PC-3 (cell line): Measurements from ENCODE around the gene GIN1. TPM values are rescaled to one million over a fixed set of nuclear protein-coding genes. Genes with fewer than 3 reads are reported as not detected.

ENCODE experiments used
- ATAC-seq: fragments of 200-7000 bp; cut with Tn5 transposase; 2 replicates; pipeline ENCODE4 v1.9.1; 2020; ENCODE audit warnings: mild to moderate bottlenecking, moderate library complexity
- BruUV-seq: library from RNA; stranded (reverse); fragments of 400-500 nt; replicated peaks from 2 replicates; lab custom pipeline; 2021; lab: Mats Ljungman, UMichigan
- CTCF ChIA-PET: fragments of 300-600 bp; sonication (Branson Sonifier 250); formaldehyde crosslinking; loops from one replicate; lab custom pipeline; 2022; ENCODE audit warnings: antibody characterized with exemption; lab: Charles Lee
- POLR2A ChIA-PET: fragments of 300-600 bp; sonication (Branson Sonifier 250); formaldehyde crosslinking; loops from one replicate; lab custom pipeline; 2022; ENCODE audit warnings: antibody characterized with exemption; ENCODE audit not compliant: unreplicated experiment; lab: Charles Lee
- DNase-seq: peaks from one replicate; pipeline ENCODE4 v3.0.0-alpha.2; 2015
- H2AFZ ChIP-seq: fragments of 300-600 bp; sonication (generic); 2 replicates; pipeline ENCODE4 v1.6.0; 2016; ENCODE audit warnings: antibody characterized with exemption, low read length
- H3F3A ChIP-seq: fragments of 300-600 bp; sonication (generic); one replicate; pipeline ENCODE4 v1.6.0; 2017; ENCODE audit warnings: antibody characterized with exemption, low read length, control low read depth, mild to moderate bottlenecking; ENCODE audit not compliant: unreplicated experiment
- H3K27ac ChIP-seq: fragments of 300-600 bp; sonication (generic); 2 replicates; pipeline ENCODE4 v1.5.1; 2016; ENCODE audit warnings: mild to moderate bottlenecking, low read length
- H3K27me3 ChIP-seq: fragments of 300-600 bp; sonication (generic); 2 replicates; pipeline ENCODE4 v1.6.1; 2016; ENCODE audit warnings: low read length, mixed read lengths
- H3K36me3 ChIP-seq: fragments of 300-600 bp; sonication (generic); 2 replicates; pipeline ENCODE4 v1.6.1; 2016; ENCODE audit warnings: low read depth, mixed run types, low read length, mixed read lengths
- H3K4me1 ChIP-seq: fragments of 300-600 bp; sonication (generic); 2 replicates; pipeline ENCODE4 v1.5.1; 2016; ENCODE audit warnings: low read length; ENCODE audit not compliant: insufficient read depth
- H3K4me2 ChIP-seq: fragments of 300-600 bp; sonication (generic); 2 replicates; pipeline ENCODE4 v1.6.0; 2016; ENCODE audit warnings: low read length
- H3K4me3 ChIP-seq: fragments of 300-600 bp; sonication (generic); 2 replicates; pipeline ENCODE4 v1.5.1; 2016; ENCODE audit warnings: mild to moderate bottlenecking, low read length, mixed read lengths
- H3K79me2 ChIP-seq: fragments of 300-600 bp; sonication (generic); 2 replicates; pipeline ENCODE4 v1.6.1; 2017; ENCODE audit warnings: low read length, mixed read lengths
- H3K9ac ChIP-seq: fragments of 300-600 bp; sonication (generic); 2 replicates; pipeline ENCODE4 v1.6.0; 2016; ENCODE audit warnings: mild to moderate bottlenecking, low read length
- H3K9me2 ChIP-seq: fragments of 300-600 bp; sonication (generic); replicated peaks from 2 replicates; pipeline ENCODE4 v1.6.1; 2016; ENCODE audit warnings: mixed run types, low read length, mixed read lengths
- H3K9me3 ChIP-seq: fragments of 300-600 bp; sonication (generic); 2 replicates; pipeline ENCODE4 v1.6.1; 2016; ENCODE audit warnings: low read length, mixed read lengths
- H4K20me1 ChIP-seq: fragments of 300-600 bp; sonication (generic); 2 replicates; pipeline ENCODE4 v1.6.1; 2016; ENCODE audit warnings: low read length, mixed read lengths
- EZH2 ChIP-seq: fragments of 300-600 bp; sonication (generic); IDR thresholded peaks from one replicate; pipeline ENCODE4 v1.6.1; 2017; ENCODE audit warnings: antibody characterized with exemption, mild to moderate bottlenecking, low read length; ENCODE audit not compliant: unreplicated experiment
- EZH2phosphoT487 ChIP-seq: fragments of 300-600 bp; sonication (generic); IDR thresholded peaks from 2 replicates; pipeline ENCODE4 v1.6.1; 2018; ENCODE audit warnings: mild to moderate bottlenecking, antibody characterized with exemption, low read length, borderline replicate concordance
- intact Hi-C: fragments of 100-400 bp; cut with micrococcal nuclease; formaldehyde crosslinking; loops from 2 replicates; pipeline ENCODE4 v1.9.0; 2023
- total RNA-seq: library from RNA; depleted of rRNA; stranded (reverse); fragments of >200 nt; gene quantifications from 2 replicates; pipeline ENCODE4 v1.2.3, GENCODE V29; 2014
- TF ChIP-seq, protein P1 (sequence below): fragments of 300-600 bp; sonication (generic); conservative IDR thresholded peaks from 2 replicates; pipeline ENCODE4 v1.5.1; 2017; ENCODE audit warnings: antibody characterized with exemption, low read depth, mild to moderate bottlenecking, low read length

GIN1 gene
- total RNA-seq, 1 experiment from 2014 or later: 6.2 TPM

DNA sequence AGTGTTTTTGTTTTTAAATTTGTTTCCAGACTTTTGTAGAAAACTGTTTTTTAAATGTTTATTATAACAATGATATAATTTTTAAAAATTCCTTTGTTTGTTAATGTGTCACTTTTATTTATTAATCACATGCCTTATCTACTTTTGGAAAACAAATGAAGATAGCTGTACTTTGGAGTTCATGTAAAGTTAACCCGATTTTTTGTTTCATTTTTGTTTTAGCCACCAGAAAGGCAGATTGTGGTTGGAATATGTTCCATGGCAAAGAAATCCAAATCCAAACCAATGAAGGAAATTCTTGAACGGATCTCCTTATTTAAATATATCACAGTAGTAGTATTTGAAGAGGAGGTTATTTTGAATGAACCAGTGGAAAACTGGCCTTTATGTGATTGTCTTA, 13.3 kb upstream of the GIN1 start:
- Histone ChIP-seq H3F3A (peaks cover 3% of the 10 kb centered on the region), H3K27ac (no peak overlapping the region), H4K20me1 (no peaks in the 10 kb centered on the region), H3K9me3 (no peaks in the 10 kb centered on the region), H3K79me2 (0 out of 2 replicates have a peak, but pooled peaks cover 6% of the 10 kb centered on the region), H3K36me3 (peaks cover 12% of the 10 kb centered on the region; the same call in 1 of the 2 replicates), H3K4me1 (no peaks in the 10 kb centered on the region), H3K9me2 (no peaks in the 10 kb centered on the region), H2AFZ (no peak overlapping the region), H3K4me3 (no peak overlapping the region), H3K27me3 (no peaks in the 10 kb centered on the region), H3K4me2 (no peak overlapping the region), H3K9ac (no peak overlapping the region)
- intact Hi-C loops: no loop called here
- POLR2A ChIA-PET: no interaction called here
- BruUV-seq: no TSS peak
- TF ChIP-seq EZH2: no peak
- TF ChIP-seq EZH2phosphoT487: no peak
- TF ChIP-seq, protein P1, sequence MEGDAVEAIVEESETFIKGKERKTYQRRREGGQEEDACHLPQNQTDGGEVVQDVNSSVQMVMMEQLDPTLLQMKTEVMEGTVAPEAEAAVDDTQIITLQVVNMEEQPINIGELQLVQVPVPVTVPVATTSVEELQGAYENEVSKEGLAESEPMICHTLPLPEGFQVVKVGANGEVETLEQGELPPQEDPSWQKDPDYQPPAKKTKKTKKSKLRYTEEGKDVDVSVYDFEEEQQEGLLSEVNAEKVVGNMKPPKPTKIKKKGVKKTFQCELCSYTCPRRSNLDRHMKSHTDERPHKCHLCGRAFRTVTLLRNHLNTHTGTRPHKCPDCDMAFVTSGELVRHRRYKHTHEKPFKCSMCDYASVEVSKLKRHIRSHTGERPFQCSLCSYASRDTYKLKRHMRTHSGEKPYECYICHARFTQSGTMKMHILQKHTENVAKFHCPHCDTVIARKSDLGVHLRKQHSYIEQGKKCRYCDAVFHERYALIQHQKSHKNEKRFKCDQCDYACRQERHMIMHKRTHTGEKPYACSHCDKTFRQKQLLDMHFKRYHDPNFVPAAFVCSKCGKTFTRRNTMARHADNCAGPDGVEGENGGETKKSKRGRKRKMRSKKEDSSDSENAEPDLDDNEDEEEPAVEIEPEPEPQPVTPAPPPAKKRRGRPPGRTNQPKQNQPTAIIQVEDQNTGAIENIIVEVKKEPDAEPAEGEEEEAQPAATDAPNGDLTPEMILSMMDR: no peak
- ATAC-seq: no peak
- CTCF ChIA-PET: no interaction called here
- DNase-seq: no peak

DNA sequence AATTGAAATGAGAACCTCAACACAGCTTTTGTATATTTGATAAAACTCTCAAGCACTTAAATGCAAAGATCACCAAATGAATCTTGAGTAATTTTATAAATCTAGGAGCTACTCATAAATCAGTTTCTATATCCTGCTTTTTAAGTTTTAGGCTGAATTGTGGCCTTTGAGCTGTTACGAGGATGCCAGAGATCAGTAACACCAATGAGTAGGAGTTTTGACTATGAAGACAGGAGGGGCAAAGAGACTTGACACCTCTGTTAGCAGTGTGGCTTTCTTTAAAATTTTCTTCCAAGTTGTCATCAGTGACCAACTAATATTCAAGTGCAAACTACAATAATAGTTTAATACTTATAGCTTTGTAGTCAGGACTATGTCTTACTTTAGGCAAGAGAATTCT, 12.7 kb upstream of the GIN1 start:
- Histone ChIP-seq H3K79me2 (0 out of 2 replicates have a peak, but pooled peaks cover 6% of the 10 kb centered on the region), H3K27me3 (no peaks in the 10 kb centered on the region), H3F3A (no peaks in the 10 kb centered on the region), H3K4me3 (no peak overlapping the region), H3K4me1 (no peaks in the 10 kb centered on the region), H4K20me1 (no peaks in the 10 kb centered on the region), H2AFZ (no peak overlapping the region), H3K4me2 (no peak overlapping the region), H3K36me3 (peaks cover 12% of the 10 kb centered on the region; the same call in 1 of the 2 replicates), H3K9me2 (no peaks in the 10 kb centered on the region), H3K9me3 (no peaks in the 10 kb centered on the region), H3K27ac (no peak overlapping the region), H3K9ac (no peak overlapping the region)
- no TSS peak for BruUV-seq
- POLR2A ChIA-PET: no interaction called here
- no peak for DNase-seq
- TF ChIP-seq EZH2phosphoT487: no peak
- TF ChIP-seq, protein P1: no peak
- no peak for TF ChIP-seq EZH2
- CTCF ChIA-PET: no interaction called here
- no peak for ATAC-seq
- intact Hi-C loops: no loop called here

DNA sequence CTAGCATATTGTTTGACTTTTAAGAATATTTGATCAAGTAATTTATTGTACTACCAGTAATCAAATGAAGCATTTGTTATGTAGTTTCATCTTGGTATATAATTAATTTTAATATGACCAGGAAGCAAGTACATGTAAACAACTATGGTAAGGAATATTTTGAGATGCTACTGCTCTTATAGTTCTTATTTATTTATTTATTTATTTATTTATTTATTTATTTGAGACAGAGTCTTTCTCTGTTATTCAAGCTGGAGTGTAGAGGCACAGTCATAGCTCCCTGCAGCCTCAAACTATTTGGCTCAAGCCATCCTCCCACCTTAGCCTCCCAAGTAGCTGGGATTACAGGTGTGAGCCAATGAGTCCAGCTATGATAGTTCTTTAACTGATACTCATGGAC, 8.3 kb upstream of the GIN1 start:
- ATAC-seq (no peak), DNase-seq (no peak)
- Histone ChIP-seq H3K9me2 (no peaks in the 10 kb centered on the region), H3K27ac (no peak overlapping the region), H2AFZ (no peak overlapping the region), H3K9me3 (no peaks in the 10 kb centered on the region), H3K9ac (no peak overlapping the region), H3K4me1 (no peaks in the 10 kb centered on the region), H3K4me3 (no peak overlapping the region), H3K27me3 (no peaks in the 10 kb centered on the region), H3K36me3 (peaks cover 3% of the 10 kb centered on the region; the same call in 1 of the 2 replicates), H3F3A (no peaks in the 10 kb centered on the region), H3K79me2 (peaks cover 44% of the 10 kb centered on the region), H4K20me1 (no peaks in the 10 kb centered on the region), H3K4me2 (no peak overlapping the region)
- TF ChIP-seq EZH2 (no peak), EZH2phosphoT487 (no peak)
- TF ChIP-seq, protein P1: no peak
- no TSS peak for BruUV-seq
- ChIA-PET POLR2A (no interaction called here), CTCF (no interaction called here)
- intact Hi-C loops: no loop called here
